Endodermal cell (in vitro differentiated cells): ENCODE data around the gene ZNF618. TPM values are rescaled to one million over a fixed set of nuclear protein-coding genes. Genes with fewer than 3 reads are reported as not detected.

Experiments used
- DNase-seq: peaks from one replicate; pipeline ENCODE4 v3.0.0-alpha.2; 2017
- H3K27ac ChIP-seq: 2 replicates; pipeline ENCODE4 v1.5.1; 2013; ENCODE audit warnings: mild to moderate bottlenecking, low read depth, low read length, moderate library complexity
- H3K27me3 ChIP-seq: 2 replicates; pipeline ENCODE4 v1.6.1; 2013; ENCODE audit warnings: mild to moderate bottlenecking, low read length, moderate library complexity; ENCODE audit not compliant: insufficient read depth, control insufficient read depth, poor library complexity, severe bottlenecking
- H3K36me3 ChIP-seq: 2 replicates; pipeline ENCODE4 v1.7.0; 2013; ENCODE audit warnings: mild to moderate bottlenecking, low read length, moderate library complexity; ENCODE audit not compliant: control insufficient read depth, insufficient read depth
- H3K4me1 ChIP-seq: one replicate; pipeline ENCODE4 v1.7.0; 2013; ENCODE audit warnings: low read length; ENCODE audit not compliant: control insufficient read depth, insufficient read depth
- H3K4me3 ChIP-seq: 2 replicates; pipeline ENCODE4 v1.5.1; 2013; ENCODE audit warnings: mild to moderate bottlenecking, low read length, moderate library complexity
- H3K9ac ChIP-seq: 2 replicates; pipeline ENCODE4 v1.6.1; 2013; ENCODE audit warnings: mild to moderate bottlenecking, low read length, moderate library complexity; ENCODE audit not compliant: poor library complexity, severe bottlenecking; ENCODE audit errors: extremely low read depth
- H3K9me3 ChIP-seq: 2 replicates; pipeline ENCODE4 v1.6.1; 2013; ENCODE audit warnings: mild to moderate bottlenecking, low read length, moderate library complexity; ENCODE audit not compliant: control insufficient read depth
- H3K27ac Mint-ChIP-seq: 2 replicates; pipeline ENCODE4 v1.8.0; 2020; ENCODE audit warnings: mixed read lengths
- H3K27me3 Mint-ChIP-seq: 2 replicates; pipeline ENCODE4 v1.8.0; 2021; ENCODE audit warnings: mild to moderate bottlenecking, mixed read lengths; ENCODE audit not compliant: insufficient read depth
- H3K36me3 Mint-ChIP-seq: 2 replicates; pipeline ENCODE4 v1.8.0; 2020; ENCODE audit warnings: low read depth, mixed read lengths
- H3K4me1 Mint-ChIP-seq: 2 replicates; pipeline ENCODE4 v1.8.0; 2020; ENCODE audit warnings: mixed read lengths
- H3K4me3 Mint-ChIP-seq: 2 replicates; pipeline ENCODE4 v1.8.0; 2020; ENCODE audit warnings: mild to moderate bottlenecking, moderate library complexity, mixed read lengths
- H3K9me3 Mint-ChIP-seq: 2 replicates; pipeline ENCODE4 v1.8.0; 2020; ENCODE audit warnings: mild to moderate bottlenecking, mixed read lengths
- CTCF ChIP-seq: fragments of 200-600 bp; sonication (generic); conservative IDR thresholded peaks from 2 replicates; pipeline ENCODE4 v1.5.0; 2021; ENCODE audit warnings: antibody characterized with exemption, mild to moderate bottlenecking
- WGBS, 2 experiments: methylation state at CpG; one replicate each; pipeline versions ENCODE4 v1.1.5 to v1.1.7; 2013; ENCODE audit warnings: missing lambda C conversion rate in 2 of 2, mixed read lengths in 1 of 2; ENCODE audit not compliant: insufficient coverage in 1 of 2, insufficient read length in 1 of 2; 5-methylcytosine and 5-hydroxymethylcytosine counted together
- total RNA-seq, 2 donors: library from RNA; stranded (reverse); fragmentation: NEBNext Ultra II Directional in 1 of 2; extraction: Animal tissue kit (Norgen Biotek cat#: 25700) in 1 of 2; gene quantifications; 2 replicates in 1 of 2; 3 replicates in 1 of 2; pipeline ENCODE4 v1.2.1, GENCODE V29; 2021

Gene ZNF618
- total RNA-seq, 2 donors from 2014 or later, result 34.5 to 37.5 TPM

GRCh38 chr9:113921396-113921925 lies 45.4 kb downstream of the ZNF618 start:
- Histone ChIP-seq H3K27me3 (no peaks in the 10 kb centered on the region), H3K27ac (no peak overlapping the region), H3K4me1 (no peaks in the 10 kb centered on the region), H3K9me3 (peaks cover 30% of the 10 kb centered on the region), H3K36me3 (peaks cover 4% of the 10 kb centered on the region), H3K4me3 (no peak overlapping the region), H3K9ac (no peak overlapping the region)
- no peak for DNase-seq
- WGBS, 2 experiments, result 94 to 96% methylated on average over 2 to 3 of the region's 3 CpGs
- no peak for TF ChIP-seq CTCF
- Mint-ChIP-seq H3K4me3 (no peak overlapping the region), H3K27ac (no peak overlapping the region), H3K36me3 (peaks cover 20% of the 10 kb centered on the region), H3K4me1 (peaks cover 2% of the 10 kb centered on the region), H3K27me3 (no peaks in the 10 kb centered on the region), H3K9me3 (peaks cover 13% of the 10 kb centered on the region)

DNA sequence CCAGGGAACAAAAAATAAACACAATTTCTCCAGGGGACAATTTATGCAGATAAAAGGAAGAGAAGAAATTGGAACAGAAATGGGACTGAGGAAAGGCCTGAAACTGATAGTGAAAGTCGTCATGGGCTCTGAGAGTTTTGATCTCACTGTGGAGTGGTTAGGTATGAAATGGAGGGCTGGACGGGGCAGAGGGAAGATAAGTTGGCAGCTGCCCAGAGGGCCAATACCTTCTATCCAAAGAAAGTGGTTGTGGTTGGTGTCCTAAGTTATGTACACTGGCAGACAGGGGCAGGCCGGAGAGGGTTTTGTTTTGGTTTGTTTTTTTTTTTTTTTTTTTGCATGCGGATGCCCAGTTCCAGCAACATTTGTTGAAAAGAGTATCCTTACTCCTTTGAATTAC lies 46.1 kb downstream of the ZNF618 start:
- H3K9ac ChIP-seq, result no peak overlapping the region
- Mint-ChIP-seq H3K36me3 (peaks cover 15% of the 10 kb centered on the region), H3K9me3 (peaks cover 17% of the 10 kb centered on the region), H3K27me3 (no peaks in the 10 kb centered on the region), H3K4me1 (peaks cover 2% of the 10 kb centered on the region), H3K27ac (no peak overlapping the region), H3K4me3 (no peak overlapping the region)
- no peak overlapping the region for H3K27ac ChIP-seq
- DNase-seq, result no peak
- H3K36me3 ChIP-seq, result no peaks in the 10 kb centered on the region
- H3K4me1 ChIP-seq, result no peaks in the 10 kb centered on the region
- H3K4me3 ChIP-seq, result no peak overlapping the region
- H3K9me3 ChIP-seq, result peaks cover 35% of the 10 kb centered on the region
- no peak for TF ChIP-seq CTCF
- no peaks in the 10 kb centered on the region for H3K27me3 ChIP-seq
- 88 to 100% methylated on average over 1 to 3 of the region's 4 CpGs for WGBS, 2 experiments

DNA sequence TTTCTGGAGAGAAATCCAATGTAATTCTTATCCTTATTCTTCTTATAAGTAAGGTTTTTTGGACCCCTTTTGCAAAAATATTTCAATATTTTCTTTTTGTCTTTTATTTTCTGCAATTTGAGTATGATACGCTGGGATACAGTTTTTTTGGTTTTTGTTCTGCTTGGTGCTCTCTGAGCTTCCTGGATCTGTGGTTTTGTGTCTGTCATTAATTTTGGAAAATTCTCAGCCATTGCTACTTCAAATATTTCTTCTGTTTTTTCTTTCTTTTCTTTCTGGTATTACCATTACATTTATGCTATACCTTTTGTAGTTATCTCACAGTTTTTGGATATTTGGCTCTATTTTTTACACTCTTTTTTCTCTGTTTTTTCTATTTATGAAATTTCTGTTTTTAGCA lies 50.1 kb downstream of the ZNF618 start:
- peaks cover 25% of the 10 kb centered on the region for H3K36me3 Mint-ChIP-seq
- no peaks in the 10 kb centered on the region for H3K27me3 Mint-ChIP-seq

More for the DNA sequence above, 50.1 kb downstream of the ZNF618 start:
- Mint-ChIP-seq H3K4me3 (no peak overlapping the region), H3K27ac (no peak overlapping the region), H3K9me3 (peaks cover 41% of the 10 kb centered on the region), H3K4me1 (no peaks in the 10 kb centered on the region)
- no peak overlapping the region for H3K4me3 ChIP-seq
- H3K36me3 ChIP-seq, result no peaks in the 10 kb centered on the region
- no peaks in the 10 kb centered on the region for H3K27me3 ChIP-seq
- H3K9ac ChIP-seq, result no peak overlapping the region
- WGBS, 2 experiments, result 75% methylated on average over 1 of the region's 1 CpG; no CpG with 5 or more reads in 1 of the 2 experiments
- H3K27ac ChIP-seq, result no peak overlapping the region
- no peak for DNase-seq
- H3K4me1 ChIP-seq, result no peaks in the 10 kb centered on the region
- peaks cover 61% of the 10 kb centered on the region for H3K9me3 ChIP-seq
- TF ChIP-seq CTCF, result no peak
